Measurements from ENCODE around the gene NOX5.
A peak's percentile ranks its signal among the peaks of the same experiment; 100 is the strongest.

NOX5 gene

GRCh38 chr15:69042531-69042930 lies 28.0 kb downstream of the NOX5 start:
- no peak for DNase-seq (ENCODE audit: insufficient read length)
- TF ChIP-seq POLR2A (IDR thresholded peaks at IDR 0.05; ENCODE audit: low read depth, low read length) (no peak), POLR2AphosphoS5 (IDR thresholded peaks at IDR 0.05; ENCODE audit: low read depth, low read length) (no peak), TAF1 (IDR thresholded peaks at IDR 0.05; ENCODE audit: borderline replicate concordance, low read depth, low read length) (no peak)
- no peak for FAIRE-seq

- FAIRE-seq (no peak), DNase-seq (ENCODE audit: insufficient read length) (no peak)
- TF ChIP-seq TAF1 (IDR thresholded peaks at IDR 0.05; ENCODE audit: borderline replicate concordance, low read depth, low read length) (no peak), POLR2AphosphoS5 (IDR thresholded peaks at IDR 0.05; ENCODE audit: low read depth, low read length) (no peak), POLR2A (IDR thresholded peaks at IDR 0.05; ENCODE audit: low read depth, low read length) (no peak)
Observed at GRCh38 chr15:69045802-69046201, 31.3 kb downstream of the NOX5 start.

- DNase-seq (ENCODE audit: insufficient read length) (no peak), FAIRE-seq (no peak)
- TF ChIP-seq TAF1 (IDR thresholded peaks at IDR 0.05; ENCODE audit: borderline replicate concordance, low read depth, low read length) (no peak), POLR2AphosphoS5 (IDR thresholded peaks at IDR 0.05; ENCODE audit: low read depth, low read length) (no peak), POLR2A (IDR thresholded peaks at IDR 0.05; ENCODE audit: low read depth, low read length) (no peak)
Observed at GRCh38 chr15:69046781-69047180, 32.3 kb downstream of the NOX5 start.

GRCh38 chr15:69049976-69050375 lies 35.5 kb downstream of the NOX5 start:
- DNase-seq (ENCODE audit: insufficient read length), result no peak
- FAIRE-seq, result no peak
- TF ChIP-seq POLR2A (IDR thresholded peaks at IDR 0.05; ENCODE audit: low read depth, low read length), result no peak

GRCh38 chr15:69055251-69055650 lies 40.8 kb downstream of the NOX5 start:
- TF ChIP-seq TAF1 (IDR thresholded peaks at IDR 0.05; ENCODE audit: borderline replicate concordance, low read depth, low read length) (no peak), POLR2AphosphoS5 (IDR thresholded peaks at IDR 0.05; ENCODE audit: low read depth, low read length) (no peak)
- no peak for FAIRE-seq
- no peak for DNase-seq (ENCODE audit: insufficient read length)

- TF ChIP-seq POLR2A (IDR thresholded peaks at IDR 0.05; ENCODE audit: low read depth, low read length), result no peak
- no peak for DNase-seq (ENCODE audit: insufficient read length)
- FAIRE-seq, result no peak
Observed at GRCh38 chr15:69056365-69056764, 41.9 kb downstream of the NOX5 start.

GRCh38 chr15:69058830-69059556 lies 44.5 kb downstream of the NOX5 start:
- TF ChIP-seq POLR2A (IDR thresholded peaks at IDR 0.05; ENCODE audit: low read depth, low read length) (no peak), POLR2AphosphoS5 (IDR thresholded peaks at IDR 0.05; ENCODE audit: low read depth, low read length) (no peak), TAF1 (IDR thresholded peaks at IDR 0.05; ENCODE audit: borderline replicate concordance, low read depth, low read length) (no peak)
- DNase-seq (ENCODE audit: insufficient read length), result peak; percentile 45
- peak; percentile 69 for FAIRE-seq

GRCh38 chr15:69059557-69059943 lies 45.1 kb downstream of the NOX5 start:
- DNase-seq (ENCODE audit: insufficient read length) (no peak), FAIRE-seq (no peak)
- TF ChIP-seq POLR2AphosphoS5 (IDR thresholded peaks at IDR 0.05; ENCODE audit: low read depth, low read length) (no peak), POLR2A (IDR thresholded peaks at IDR 0.05; ENCODE audit: low read depth, low read length) (no peak), TAF1 (IDR thresholded peaks at IDR 0.05; ENCODE audit: borderline replicate concordance, low read depth, low read length) (no peak)

GRCh38 chr15:69060041-69060481 lies 45.6 kb downstream of the NOX5 start:
- DNase-seq (ENCODE audit: insufficient read length) (no peak), FAIRE-seq (no peak)
- no peak for TF ChIP-seq TAF1 (IDR thresholded peaks at IDR 0.05; ENCODE audit: borderline replicate concordance, low read depth, low read length)
- no peak for TF ChIP-seq POLR2AphosphoS5 (IDR thresholded peaks at IDR 0.05; ENCODE audit: low read depth, low read length)
- no peak for TF ChIP-seq POLR2A (IDR thresholded peaks at IDR 0.05; ENCODE audit: low read depth, low read length)

- TF ChIP-seq POLR2AphosphoS5 (IDR thresholded peaks at IDR 0.05; ENCODE audit: low read depth, low read length), result no peak
- TF ChIP-seq TAF1 (IDR thresholded peaks at IDR 0.05; ENCODE audit: borderline replicate concordance, low read depth, low read length), result no peak
- TF ChIP-seq POLR2A (IDR thresholded peaks at IDR 0.05; ENCODE audit: low read depth, low read length), result no peak
- DNase-seq (ENCODE audit: insufficient read length), result no peak
- FAIRE-seq, result no peak
Observed at GRCh38 chr15:69060744-69061143, 46.2 kb downstream of the NOX5 start.

- FAIRE-seq, result no peak
Observed at GRCh38 chr15:69061414-69061842, 46.9 kb downstream of the NOX5 start.

GRCh38 chr15:69064649-69065048 lies 50.2 kb downstream of the NOX5 start:
- no peak for FAIRE-seq
- DNase-seq (ENCODE audit: insufficient read length), result no peak

More at GRCh38 chr15:69061414-69061842, 46.9 kb downstream of the NOX5 start:
- no peak for DNase-seq (ENCODE audit: insufficient read length)
- no peak for TF ChIP-seq TAF1 (IDR thresholded peaks at IDR 0.05; ENCODE audit: borderline replicate concordance, low read depth, low read length)
- no peak for TF ChIP-seq POLR2AphosphoS5 (IDR thresholded peaks at IDR 0.05; ENCODE audit: low read depth, low read length)

More at GRCh38 chr15:69064649-69065048, 50.2 kb downstream of the NOX5 start:
- no peak for TF ChIP-seq TAF1 (IDR thresholded peaks at IDR 0.05; ENCODE audit: borderline replicate concordance, low read depth, low read length)
- TF ChIP-seq POLR2AphosphoS5 (IDR thresholded peaks at IDR 0.05; ENCODE audit: low read depth, low read length), result no peak
- no peak for TF ChIP-seq POLR2A (IDR thresholded peaks at IDR 0.05; ENCODE audit: low read depth, low read length)

Data from GM12892 (cell line).